SKM-1 (cell line): Measurements from ENCODE around the gene IL1RAPL2.
A peak's percentile ranks its signal among the peaks of the same experiment; 100 is the strongest.
"Not testable (repeated sequence)": the region's sequence is repeated elsewhere in the genome, so short reads cannot be mapped to it uniquely, and the experiment has no call there.

Source experiments
- DNase-seq: peaks from one replicate; lab custom pipeline; 2025; ENCODE audit not compliant: unreplicated experiment; lab: John Stamatoyannopoulos, UW

Gene IL1RAPL2

GRCh38 chrX:104852241-104852640 is 286.2 kb downstream of the IL1RAPL2 start:
- DNase-seq = no peak

- no peak for DNase-seq
Observed at GRCh38 chrX:104854188-104854587, 288.2 kb downstream of the IL1RAPL2 start.

DNA sequence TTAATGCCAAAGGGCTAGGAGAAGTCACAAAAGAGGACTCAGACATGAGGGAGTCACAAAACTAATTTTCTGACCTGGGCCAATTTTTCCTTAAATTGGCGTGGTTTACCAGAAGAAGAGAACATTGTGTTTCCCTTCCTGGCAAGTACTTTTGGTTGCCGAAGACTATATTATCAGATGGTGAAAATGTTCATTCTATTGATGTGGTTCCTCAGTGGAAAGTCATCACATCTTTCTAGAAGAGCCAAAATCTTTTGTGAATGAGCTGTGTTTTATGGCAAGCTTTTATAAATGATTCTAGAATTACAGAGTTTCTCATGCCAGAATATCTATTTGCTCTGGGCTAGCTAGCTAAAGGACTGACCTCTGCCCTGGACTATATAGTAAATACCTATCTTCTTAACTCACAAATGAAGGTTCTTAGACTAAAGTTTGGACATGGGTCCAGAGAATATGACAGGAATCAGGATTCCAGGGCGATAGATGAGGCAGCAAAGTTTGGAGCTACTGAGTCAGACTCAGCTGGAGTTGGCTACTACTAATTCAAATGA is 288.9 kb downstream of the IL1RAPL2 start:
- no peak for DNase-seq

- no peak for DNase-seq
Observed at GRCh38 chrX:104863466-104863865, 297.5 kb downstream of the IL1RAPL2 start.

DNA sequence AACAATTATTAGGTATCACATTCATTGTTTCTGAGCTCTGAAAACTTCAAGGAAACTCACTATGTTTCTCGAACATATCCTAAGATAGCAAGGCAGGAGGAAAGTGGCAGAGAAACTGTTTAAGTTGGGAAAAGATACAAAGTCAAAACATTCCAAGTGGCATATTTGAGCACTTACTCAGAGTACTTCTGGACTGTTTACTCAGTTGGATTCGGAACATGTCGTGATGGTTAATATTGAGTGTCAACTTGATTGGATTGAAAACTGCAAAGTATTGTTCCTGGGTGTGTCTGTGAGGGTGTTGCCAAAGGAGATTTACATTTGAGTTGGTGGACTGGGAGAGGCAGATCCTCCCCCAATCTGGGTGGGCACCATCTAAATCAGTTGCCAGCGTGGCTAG is 298.3 kb downstream of the IL1RAPL2 start:
- no peak for DNase-seq

DNA sequence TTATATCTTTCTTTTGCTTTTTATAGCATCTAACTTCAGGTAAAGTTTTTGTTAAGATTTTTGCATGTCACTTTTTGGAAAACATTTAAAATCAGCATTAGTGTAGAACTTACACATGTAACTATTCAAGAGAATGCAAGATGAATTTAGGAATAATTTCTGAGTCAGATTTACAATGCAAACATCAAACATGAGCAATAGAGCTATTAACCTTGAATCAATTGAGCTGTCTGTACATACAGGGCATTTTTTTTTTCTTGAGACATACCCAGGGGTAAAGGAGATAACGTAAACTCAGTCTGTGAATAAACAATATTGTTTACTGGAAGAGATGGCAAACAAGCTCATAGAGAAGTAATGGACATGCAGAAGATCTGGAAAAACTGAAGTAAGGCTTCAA is 311.5 kb downstream of the IL1RAPL2 start:
- DNase-seq = no peak

GRCh38 chrX:104902070-104902469 is 336.1 kb downstream of the IL1RAPL2 start:
- no peak for DNase-seq

GRCh38 chrX:104909694-104910093 is 343.7 kb downstream of the IL1RAPL2 start:
- not testable (repeated sequence) for DNase-seq

GRCh38 chrX:104913348-104913747 is 347.3 kb downstream of the IL1RAPL2 start:
- peak; percentile 0 for DNase-seq

GRCh38 chrX:104914686-104915085 is 348.7 kb downstream of the IL1RAPL2 start:
- not testable (repeated sequence) for DNase-seq

GRCh38 chrX:104918122-104918521 is 352.1 kb downstream of the IL1RAPL2 start:
- no peak for DNase-seq

GRCh38 chrX:104921584-104922205 is 355.7 kb downstream of the IL1RAPL2 start:
- no peak for DNase-seq

GRCh38 chrX:104922206-104922621 is 356.2 kb downstream of the IL1RAPL2 start:
- DNase-seq = peak; percentile 71

GRCh38 chrX:104929324-104929723 is 363.3 kb downstream of the IL1RAPL2 start:
- no peak for DNase-seq

DNA sequence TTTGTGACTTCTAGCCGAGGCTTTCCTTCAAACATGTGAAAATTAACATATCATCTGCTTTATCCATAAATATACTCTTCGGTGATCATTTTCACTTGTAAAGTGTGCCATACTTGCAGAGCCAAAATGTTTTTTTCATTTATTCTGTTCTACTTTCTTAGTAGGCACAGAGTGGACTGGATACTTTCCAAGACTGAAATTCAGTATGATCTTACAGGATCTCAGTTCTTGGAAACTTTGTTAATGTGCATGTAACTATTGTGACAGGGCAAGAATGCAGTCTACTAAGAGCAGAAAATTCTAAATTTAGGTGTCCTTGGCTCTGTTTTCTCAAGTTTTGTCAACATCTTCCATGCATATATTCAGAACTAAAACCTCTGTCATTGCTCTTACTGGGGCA is 369.6 kb downstream of the IL1RAPL2 start:
- no peak for DNase-seq

DNA sequence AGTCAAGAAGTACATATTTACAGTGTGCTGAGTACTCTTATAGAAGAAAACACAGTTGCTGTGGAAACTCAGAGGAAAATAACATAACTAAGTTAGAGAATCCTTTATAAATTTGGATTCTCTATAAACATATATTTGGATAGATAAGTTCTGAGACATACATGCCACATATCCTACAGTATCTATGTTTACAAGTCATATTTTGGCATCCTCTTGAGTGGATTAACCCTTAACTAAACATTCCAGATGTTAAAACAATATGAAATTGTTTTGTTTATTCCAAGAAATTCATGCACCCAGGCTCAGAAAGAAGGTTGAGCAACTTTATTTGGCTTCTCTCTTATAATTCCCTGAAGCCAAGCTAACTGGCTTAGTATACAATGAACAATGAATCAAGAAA is 387.3 kb downstream of the IL1RAPL2 start:
- DNase-seq = no peak

DNA sequence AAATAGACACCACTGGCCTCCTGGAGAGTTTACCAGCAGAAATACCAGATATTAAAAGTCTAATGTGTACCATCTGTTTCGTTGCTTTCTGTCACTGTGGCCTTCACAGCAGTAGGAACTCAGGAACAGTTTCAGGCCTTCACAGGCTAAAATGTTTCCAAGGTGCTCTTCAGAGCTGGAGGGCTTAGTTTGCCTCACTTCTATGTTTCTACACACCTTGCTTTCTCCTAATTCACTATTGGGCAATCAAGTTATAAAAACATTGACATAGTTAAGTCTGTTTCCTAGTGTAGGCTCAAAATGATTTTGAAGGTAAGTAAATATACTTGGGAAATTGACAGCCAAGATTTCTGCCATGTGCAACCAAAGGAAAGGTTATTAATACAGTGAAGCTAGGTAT is 395.9 kb downstream of the IL1RAPL2 start:
- DNase-seq = no peak

- DNase-seq = no peak
Observed at GRCh38 chrX:104968241-104968640, 402.2 kb downstream of the IL1RAPL2 start.

DNA sequence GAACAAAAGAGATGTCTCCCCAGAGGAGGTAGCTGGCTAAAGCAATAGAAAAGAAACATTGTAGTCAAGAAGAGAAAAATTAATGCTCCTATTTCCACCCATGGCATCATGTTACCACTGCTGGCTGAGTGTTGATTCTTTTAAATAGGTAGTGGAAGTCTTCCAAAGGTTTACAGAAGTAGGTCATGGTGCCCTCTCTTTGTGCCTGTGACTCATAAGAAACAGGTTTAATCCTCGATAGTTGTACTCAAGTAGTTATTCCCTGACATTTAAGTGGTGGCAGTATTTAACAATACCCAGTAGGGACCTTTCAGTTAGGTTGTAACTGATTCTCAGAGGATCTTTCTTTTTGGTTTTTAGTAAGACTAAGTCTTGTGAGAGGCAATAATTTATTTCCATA is 406.7 kb downstream of the IL1RAPL2 start:
- no peak for DNase-seq

- DNase-seq = no peak
Observed at GRCh38 chrX:104987063-104987462, 421.1 kb downstream of the IL1RAPL2 start.

DNA sequence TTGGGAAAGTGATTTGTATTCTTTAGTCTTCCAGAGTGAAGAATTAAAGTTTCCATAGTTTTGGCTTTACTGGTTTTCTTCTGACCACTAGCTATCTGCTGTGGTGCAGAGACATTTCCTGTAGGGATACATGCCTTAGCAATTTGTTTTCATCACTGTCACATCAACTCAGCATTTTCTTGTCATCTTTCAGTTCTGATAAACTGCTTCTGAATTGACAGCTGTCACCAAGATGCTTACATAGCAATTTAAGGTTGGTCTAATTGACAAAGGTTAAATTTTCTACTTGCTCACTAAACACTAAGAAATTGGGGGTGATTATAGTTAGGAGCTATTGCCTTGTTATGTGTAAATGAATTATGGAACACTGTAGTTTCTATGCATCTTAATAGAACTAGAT is 422.0 kb downstream of the IL1RAPL2 start:
- DNase-seq = no peak

GRCh38 chrX:104995546-104995945 is 429.5 kb downstream of the IL1RAPL2 start:
- DNase-seq = no peak

- DNase-seq = no peak
Observed at GRCh38 chrX:105006103-105006502, 440.1 kb downstream of the IL1RAPL2 start.
